ENCODE measurements around the gene PFKFB1. TPM values are rescaled to one million over a fixed set of nuclear protein-coding genes. Genes with fewer than 3 reads are reported as not detected.
A peak's percentile ranks its signal among the peaks of the same experiment; 100 is the strongest.

Gene PFKFB1
- total and polyA plus RNA-seq, 8 donors, result 0.18 to 0.60 (median 0.47) TPM; not detected in 1

- no peak for ATAC-seq
- H3K4me3 ChIP-seq, result no peak overlapping the region
- DNase-seq, result no peak
- no peak overlapping the region for H3K27ac ChIP-seq
- no peaks in the 10 kb centered on the region for H3K36me3 ChIP-seq
- intact Hi-C loops (cut with DNase I), result no loop called here
- H3K4me1 ChIP-seq, result no peaks in the 10 kb centered on the region
- no peak for TF ChIP-seq CTCF (IDR thresholded peaks at IDR 0.05)
- H3K27me3 ChIP-seq, result no peaks in the 10 kb centered on the region
- H3K9me3 ChIP-seq, result no peaks in the 10 kb centered on the region
These were observed 65.1 kb downstream of the PFKFB1 start for GRCh38 chrX:54928876-54929275.

- TF ChIP-seq CTCF (IDR thresholded peaks at IDR 0.05), result no peak
- DNase-seq (no peak), ATAC-seq (no peak)
These were observed 67.0 kb downstream of the PFKFB1 start for GRCh38 chrX:54926978-54927377.

GRCh38 chrX:54923376-54923775 is 70.6 kb downstream of the PFKFB1 start:
- intact Hi-C loops (cut with DNase I), result no loop called here
- no peak overlapping the region for H3K4me3 ChIP-seq
- no peak for ATAC-seq

More at GRCh38 chrX:54926978-54927377, 67.0 kb downstream of the PFKFB1 start:
- Histone ChIP-seq H3K9me3 (no peaks in the 10 kb centered on the region), H3K4me1 (no peaks in the 10 kb centered on the region), H3K27me3 (no peaks in the 10 kb centered on the region), H3K27ac (no peak overlapping the region), H3K36me3 (no peaks in the 10 kb centered on the region), H3K4me3 (no peak overlapping the region)
- intact Hi-C loops (cut with DNase I), result no loop called here

GRCh38 chrX:54922547-54922946 is 71.4 kb downstream of the PFKFB1 start:
- Histone ChIP-seq H3K4me3 (no peak overlapping the region), H3K4me1 (no peaks in the 10 kb centered on the region), H3K36me3 (no peaks in the 10 kb centered on the region), H3K27me3 (peaks cover 0 to 8% of the 10 kb centered on the region in 2 donors), H3K9me3 (no peaks in the 10 kb centered on the region), H3K27ac (no peak overlapping the region)
- DNase-seq (no peak), ATAC-seq (no peak)
- intact Hi-C loops (cut with DNase I), result no loop called here
- TF ChIP-seq CTCF (IDR thresholded peaks at IDR 0.05), result no peak

More at GRCh38 chrX:54923376-54923775, 70.6 kb downstream of the PFKFB1 start:
- no peak for TF ChIP-seq CTCF (IDR thresholded peaks at IDR 0.05)
- Histone ChIP-seq H3K27ac (no peak overlapping the region), H3K36me3 (no peaks in the 10 kb centered on the region), H3K9me3 (no peaks in the 10 kb centered on the region), H3K4me1 (no peaks in the 10 kb centered on the region), H3K27me3 (peaks cover 0 to 8% of the 10 kb centered on the region in 2 donors)
- DNase-seq, result no peak

- Histone ChIP-seq H3K4me3 (peak overlapping the region; percentile 27 to 30), H3K9me3 (no peaks in the 10 kb centered on the region), H3K4me1 (no peaks in the 10 kb centered on the region), H3K27me3 (peaks cover 0 to 8% of the 10 kb centered on the region in 2 donors), H3K36me3 (no peaks in the 10 kb centered on the region), H3K27ac (no peak overlapping the region)
- peak; percentile 81 for ATAC-seq
- intact Hi-C loops (cut with DNase I), result no loop called here
- peak; percentile 36 to 77 (median 60) for DNase-seq
- no peak for TF ChIP-seq CTCF (IDR thresholded peaks at IDR 0.05)
These were observed 72.5 kb downstream of the PFKFB1 start for GRCh38 chrX:54921427-54922021.

Measured in left lung (tissue), 10 donors.